ENCODE results near the gene C20orf202. TPM values are rescaled to one million over a fixed set of nuclear protein-coding genes. Genes with fewer than 3 reads are reported as not detected.
"Not testable (repeated sequence)": the region's sequence is repeated elsewhere in the genome, so short reads cannot be mapped to it uniquely, and the experiment has no call there.

Gene C20orf202
- total RNA-seq, 1 donor from 2014 or later: not detected

- no peak for DNase-seq (ENCODE audit: low read depth)
Measured at GRCh38 chr20:1207293-1207878, 4.1 kb downstream of the C20orf202 start.

DNA sequence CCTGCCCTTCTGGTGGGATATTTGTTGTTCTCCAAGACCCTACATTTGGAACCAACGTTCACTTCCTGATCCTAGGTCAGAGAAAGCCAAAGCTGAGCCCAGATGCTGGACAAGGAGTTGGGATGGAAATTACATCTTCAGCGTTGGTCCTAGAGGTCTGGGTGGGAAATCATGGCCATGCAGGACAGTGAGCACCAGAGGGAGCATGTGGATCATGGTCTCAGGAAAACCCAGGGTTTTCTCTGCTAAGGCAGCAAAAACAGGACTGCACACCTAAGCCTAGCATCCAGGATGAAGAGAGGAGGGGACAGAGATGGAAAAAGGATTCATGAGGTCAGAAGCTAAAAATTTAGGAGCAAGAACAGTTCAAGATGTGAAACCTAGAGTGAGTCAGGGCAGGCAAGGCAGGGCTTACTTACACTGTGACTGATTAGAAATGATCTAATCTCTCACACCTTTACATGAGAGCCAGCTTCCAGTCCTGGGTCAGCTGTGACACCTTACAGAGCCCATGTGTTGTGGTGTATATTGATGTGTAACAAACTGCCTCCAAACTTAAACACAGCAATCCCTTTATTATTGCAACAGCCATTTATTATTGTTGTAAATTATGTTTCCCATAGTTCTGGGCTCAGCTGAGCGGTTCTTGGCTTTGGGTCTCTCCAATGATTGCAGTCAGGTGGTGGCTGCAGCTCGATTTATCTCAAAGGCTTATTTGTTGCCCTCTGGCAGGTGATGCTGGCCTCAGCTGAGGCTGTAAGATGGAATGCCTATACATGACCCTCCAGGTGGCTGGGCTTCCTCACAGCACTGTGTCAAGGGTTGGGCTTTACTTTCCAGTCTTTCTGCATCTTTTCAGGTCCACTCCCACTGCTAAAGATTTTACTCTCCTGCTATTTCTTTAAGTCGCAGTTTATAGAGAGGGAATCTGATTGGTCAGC, 6.5 kb downstream of the C20orf202 start:
- no peak for DNase-seq (ENCODE audit: low read depth)

- DNase-seq (ENCODE audit: low read depth): no peak
Measured at GRCh38 chr20:1210501-1210900, 7.2 kb downstream of the C20orf202 start.

- no peak for DNase-seq (ENCODE audit: low read depth)
Measured at GRCh38 chr20:1212023-1212422, 8.8 kb downstream of the C20orf202 start.

- peak; percentile 79 for DNase-seq (ENCODE audit: low read depth)
Measured at GRCh38 chr20:1212607-1213396, 9.5 kb downstream of the C20orf202 start.

- DNase-seq (ENCODE audit: low read depth): no peak
Measured at GRCh38 chr20:1214838-1215261, 11.6 kb downstream of the C20orf202 start.

GRCh38 chr20:1215386-1216170, 12.3 kb downstream of the C20orf202 start:
- DNase-seq (ENCODE audit: low read depth): no peak

GRCh38 chr20:1216527-1217427, 13.5 kb downstream of the C20orf202 start:
- not testable (repeated sequence) for DNase-seq (ENCODE audit: low read depth)

GRCh38 chr20:1222750-1223149, 19.5 kb downstream of the C20orf202 start:
- not testable (repeated sequence) for DNase-seq (ENCODE audit: low read depth)

- no peak for DNase-seq (ENCODE audit: low read depth)
Measured at GRCh38 chr20:1224205-1224890, 21.1 kb downstream of the C20orf202 start.

DNA sequence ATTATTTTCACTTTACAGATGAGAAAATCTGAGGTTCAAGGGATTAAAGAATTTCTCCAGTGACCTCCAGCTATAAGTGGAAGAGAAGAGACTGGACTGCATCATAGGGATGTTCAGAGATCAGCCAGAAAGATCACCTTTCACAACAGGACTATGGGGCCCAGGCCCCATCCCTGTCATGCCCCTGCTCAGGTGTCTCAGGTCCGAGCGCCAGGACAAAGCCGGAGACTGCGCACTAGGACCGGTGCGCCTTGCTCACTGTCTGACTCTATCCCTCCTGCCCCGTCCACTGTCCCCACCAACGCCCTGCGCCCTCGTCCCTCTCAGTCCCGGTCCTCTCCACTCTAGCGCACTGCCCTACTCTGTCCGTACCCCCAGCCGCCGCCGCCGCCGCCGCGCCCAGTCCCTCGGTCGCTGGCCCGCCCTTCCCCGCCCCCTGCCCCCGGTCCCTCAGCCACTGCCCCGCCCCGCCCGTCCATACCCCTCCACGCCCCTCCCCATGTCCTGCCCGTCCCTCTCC, 22.1 kb downstream of the C20orf202 start:
- no peak for DNase-seq (ENCODE audit: low read depth)

DNA sequence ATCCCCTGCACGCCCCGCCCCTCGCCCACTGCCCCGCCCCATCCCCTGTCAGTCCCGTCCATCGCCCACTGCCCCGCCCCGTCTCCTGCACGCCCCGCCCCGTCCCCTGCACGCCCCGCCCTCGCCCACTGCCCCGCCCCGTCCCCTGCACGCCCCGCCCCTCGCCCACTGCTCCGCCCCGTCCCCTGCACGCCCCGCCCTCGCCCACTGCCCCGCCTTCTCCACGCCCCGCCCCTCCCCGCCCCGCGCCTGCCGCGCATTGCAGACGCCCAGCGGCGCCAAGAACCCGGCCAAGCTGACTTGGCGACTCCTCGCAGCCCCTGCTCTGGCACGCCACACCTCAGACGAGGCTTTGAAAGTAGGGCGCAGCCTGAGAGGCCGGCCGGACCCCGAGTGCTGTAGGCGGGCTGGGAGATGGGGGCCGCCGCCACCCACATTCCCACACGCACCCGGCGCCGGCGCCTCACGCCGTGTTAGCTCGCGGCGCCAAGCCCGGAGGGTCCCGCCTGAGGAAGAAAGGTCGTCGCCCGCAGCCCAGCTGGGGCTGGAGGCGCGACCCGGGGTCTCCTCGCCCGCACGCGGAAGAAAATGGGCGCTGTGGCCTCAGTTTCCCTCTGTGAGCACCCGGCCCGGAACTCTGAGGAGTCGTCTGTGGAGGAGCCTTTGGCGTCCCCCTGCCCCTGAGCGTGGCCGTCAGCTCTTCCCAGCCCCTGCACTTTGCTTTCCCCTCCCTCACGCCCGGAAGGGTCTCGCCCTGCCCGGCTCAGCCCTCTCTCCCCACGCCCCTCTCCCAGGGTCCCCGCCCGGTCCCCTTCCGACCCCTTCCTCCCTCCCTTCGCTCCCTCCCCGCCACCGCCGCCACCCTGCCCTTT, 22.8 kb downstream of the C20orf202 start, which contains the start of gene RAD21L1:
Gene RAD21L1 (plus strand): TSS at position 262 of the 872 bp plus-strand sequence. CDS start 2,410 bp downstream, outside the sequence.
- peak; percentile 68 for DNase-seq (ENCODE audit: low read depth)

DNA sequence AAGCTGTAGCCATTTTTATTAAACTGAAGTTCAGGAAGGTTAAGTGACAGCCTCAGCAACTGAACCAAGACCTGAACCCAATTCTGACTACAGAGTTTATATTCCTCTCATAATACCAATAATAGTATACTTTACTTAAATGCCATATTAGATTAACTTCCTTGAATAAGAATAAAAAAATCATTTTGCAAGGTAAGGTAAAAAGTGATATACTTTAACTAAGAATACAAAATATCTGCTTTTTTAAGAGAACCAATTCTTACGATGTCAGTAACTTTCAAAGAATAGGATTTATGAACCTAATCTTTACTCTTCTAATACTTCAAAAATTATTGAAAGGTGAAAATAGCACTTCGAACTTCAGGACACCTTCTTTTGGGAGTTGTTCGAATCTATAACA, 26.3 kb downstream of the C20orf202 start:
- DNase-seq (ENCODE audit: low read depth): no peak

DNA sequence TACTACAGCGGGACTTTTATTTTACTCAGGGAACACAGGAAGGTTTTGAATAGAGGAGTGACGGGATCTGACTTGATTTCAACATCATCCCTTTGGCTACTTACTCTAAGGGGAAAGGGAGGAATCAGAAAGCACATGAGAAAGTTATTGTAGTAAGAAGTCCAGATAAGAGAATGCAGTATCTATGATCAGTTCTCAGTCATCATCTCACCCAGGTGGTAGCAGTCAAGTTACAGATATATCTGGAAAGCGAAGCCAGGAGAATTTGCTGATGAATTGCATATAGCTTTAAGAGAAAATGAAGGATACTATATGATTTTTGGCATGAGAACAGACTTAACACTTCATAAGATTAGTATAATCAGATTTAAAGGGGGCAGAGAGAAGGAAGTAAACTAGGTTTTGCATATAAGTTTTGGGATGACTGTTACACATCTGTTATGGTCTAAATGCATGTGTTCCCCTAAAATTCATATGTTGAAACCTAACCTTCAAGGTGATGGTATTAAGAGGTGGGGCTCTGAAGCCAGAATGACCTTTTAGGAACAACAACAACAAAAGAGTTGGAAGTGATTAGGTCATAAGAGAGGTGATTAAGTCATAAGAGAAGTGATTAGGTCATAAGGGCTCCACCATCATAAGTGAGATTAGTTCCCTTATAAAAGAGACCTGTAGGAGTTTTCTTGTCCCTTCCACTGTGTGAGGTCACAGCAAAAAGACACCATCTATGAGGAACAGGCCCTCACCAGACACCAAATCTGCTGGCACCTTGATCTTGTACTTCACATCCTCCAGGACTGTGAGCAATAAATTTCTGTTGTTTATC, 29.2 kb downstream of the C20orf202 start:
- DNase-seq (ENCODE audit: low read depth): no peak

GRCh38 chr20:1240549-1240948, 37.3 kb downstream of the C20orf202 start:
- no peak for DNase-seq (ENCODE audit: low read depth)

GRCh38 chr20:1241456-1241855, 38.2 kb downstream of the C20orf202 start:
- no peak for DNase-seq (ENCODE audit: low read depth)

GRCh38 chr20:1242099-1242498, 38.8 kb downstream of the C20orf202 start:
- no peak for DNase-seq (ENCODE audit: low read depth)

All from myocyte (in vitro differentiated cells).